B cell (primary cell): Measurements from ENCODE around the gene RNLS.

Experiments
- CTCF ChIP-seq: fragments of 200-600 bp; IDR thresholded peaks from one replicate; pipeline ENCODE4 v1.8.0; 2022; ENCODE audit warnings: antibody characterized with exemption, mild to moderate bottlenecking
- EZH2 ChIP-seq: IDR thresholded peaks from 2 replicates; pipeline ENCODE4 v1.6.1; 2012; ENCODE audit warnings: borderline replicate concordance, low read depth, mild to moderate bottlenecking, moderate library complexity, low read length; ENCODE audit not compliant: insufficient read depth, poor library complexity, severe bottlenecking

DNA sequence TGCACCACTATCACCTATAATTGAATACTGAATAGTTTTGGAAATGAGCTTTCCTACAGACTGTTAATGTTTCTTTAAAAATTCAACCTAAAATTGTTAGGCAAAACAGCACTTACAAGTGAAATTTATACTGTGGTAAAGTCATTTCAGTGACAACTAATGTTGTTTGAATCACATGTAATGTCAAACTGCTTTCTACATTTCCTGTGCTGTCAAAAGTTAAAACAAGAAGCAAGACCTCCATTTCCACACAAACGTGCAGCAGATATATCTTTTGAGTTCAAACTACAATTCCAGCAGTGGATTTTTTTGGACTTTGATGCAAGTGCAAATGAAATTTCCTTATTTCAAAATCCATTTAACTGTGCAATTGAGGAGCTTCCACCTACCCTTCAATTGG, 199.8 kb downstream of the RNLS start:
- no peak for TF ChIP-seq CTCF
- no peak for TF ChIP-seq EZH2
